Activated CD4-positive, alpha-beta memory T cell treated with anti-CD3 and anti-CD28 coated beads, Interleukin-2, amount 10 ng/mL, durations not matched to agents 7 days and 5 days (primary cell): ENCODE measurements around the gene TMEM39A. TPM values are rescaled to one million over a fixed set of nuclear protein-coding genes. Genes with fewer than 3 reads are reported as not detected.

ENCODE experiments used
- total RNA-seq, 2 experiments: library from RNA; stranded (reverse); gene quantifications; one replicate each; pipeline ENCODE4 v1.2.3, GENCODE V29; 2021

TMEM39A gene
- total RNA-seq, 2 experiments from 2014 or later: 42.7 to 42.8 TPM

Other genes starting within 250 kb of the TMEM39A start
- gene B4GALT4, start 222.7 kb downstream of the TMEM39A start, total RNA-seq: 10 to 100 TPM; 10.9 to 11.6 TPM
- 1 to 10 TPM; 3.7 to 4.5 TPM for gene ARHGAP31, start 169.2 kb downstream of the TMEM39A start, total RNA-seq
- gene POGLUT1, start 5.3 kb upstream of the TMEM39A start, total RNA-seq: 10 to 100 TPM; 19.2 to 22.2 TPM
- gene TIMMDC1, start 34.9 kb upstream of the TMEM39A start, total RNA-seq: 10 to 100 TPM; 66.4 to 67.4 TPM
- gene CD80, start 96.0 kb upstream of the TMEM39A start, total RNA-seq: 10 to 100 TPM; 27.1 to 29.5 TPM
- 1 to 10 TPM; 8.6 to 8.8 TPM for gene ADPRH, start 115.9 kb upstream of the TMEM39A start, total RNA-seq
- gene PLA1A, start 134.3 kb upstream of the TMEM39A start, total RNA-seq: under 1 TPM in 1 of 2 experiments, not detected in 1; 0.25 TPM
- 1 to 10 TPM; 2.4 to 3.2 TPM for gene POPDC2, start 197.0 kb upstream of the TMEM39A start, total RNA-seq
- gene COX17, start 213.8 kb upstream of the TMEM39A start, total RNA-seq: 10 to 100 TPM; 63.7 to 69.8 TPM
- gene CFAP91, start 239.4 kb upstream of the TMEM39A start, total RNA-seq: not detected